Thymus (tissue), 11 donors: ENCODE measurements around the gene ACOT8. TPM values are rescaled to one million over a fixed set of nuclear protein-coding genes. Genes with fewer than 3 reads are reported as not detected.
"Not testable (repeated sequence)": the region's sequence is repeated elsewhere in the genome, so short reads cannot be mapped to it uniquely, and the experiment has no call there.

ENCODE experiments used
- DNase-seq, 9 donors: peaks; one replicate each; pipeline ENCODE4 v3.0.0-alpha.2; 2013; ENCODE audit warnings: low spot score in 9 of 9, low read depth in 6 of 9, missing footprints in 1 of 9
- H3K27ac ChIP-seq, 2 donors: one replicate each; pipeline ENCODE4 v1.5.1; 2013; ENCODE audit warnings: control low read depth in 1 of 2, low read depth in 1 of 2, low read length in 1 of 2, mild to moderate bottlenecking in 1 of 2, moderate library complexity in 1 of 2
- H3K27me3 ChIP-seq, 2 donors: one replicate each; pipeline ENCODE4 v1.5.1; 2013; ENCODE audit warnings: low read length in 1 of 2; ENCODE audit not compliant: control insufficient read depth in 2 of 2, insufficient read depth in 1 of 2
- H3K36me3 ChIP-seq, 2 donors: one replicate each; pipeline ENCODE4 v1.5.1; 2013; ENCODE audit warnings: low read length in 1 of 2, mild to moderate bottlenecking in 1 of 2, moderate library complexity in 1 of 2; ENCODE audit not compliant: control insufficient read depth in 2 of 2, insufficient read depth in 2 of 2
- H3K4me1 ChIP-seq, 2 donors: one replicate each; pipeline ENCODE4 v1.5.1; 2013; ENCODE audit warnings: low read length in 2 of 2; ENCODE audit not compliant: control insufficient read depth in 2 of 2, insufficient read depth in 2 of 2
- H3K4me3 ChIP-seq, 2 donors: one replicate each; pipeline ENCODE4 v1.5.1; 2013; ENCODE audit warnings: low read length in 2 of 2, control low read depth in 1 of 2, mild to moderate bottlenecking in 1 of 2
- H3K9me3 ChIP-seq, 2 donors: one replicate each; pipeline ENCODE4 v1.5.1; 2013; ENCODE audit warnings: low read length in 1 of 2, mild to moderate bottlenecking in 1 of 2; ENCODE audit not compliant: control insufficient read depth in 2 of 2, insufficient read depth in 1 of 2
- WGBS: extraction: QIAGEN DNeasy Blood & Tissue Kit; methylation state at CpG from one replicate; pipeline ENCODE4 v1.1.7; 2013; 5-methylcytosine and 5-hydroxymethylcytosine counted together
- polyA plus RNA-seq: library from polyadenylated mRNA; stranded (reverse); fragments of 200-250 nt; gene quantifications from one replicate; pipeline ENCODE4 v1.2.3, GENCODE V29; 2013
- total RNA-seq: library from RNA; stranded (reverse); fragments of 120-200 nt; gene quantifications from one replicate; pipeline ENCODE4 v1.2.4, GENCODE V29; 2013
- donor health status: healthy.

Gene ACOT8
- total and polyA plus RNA-seq, 2 donors = 30.1 to 32.0 TPM

DNA sequence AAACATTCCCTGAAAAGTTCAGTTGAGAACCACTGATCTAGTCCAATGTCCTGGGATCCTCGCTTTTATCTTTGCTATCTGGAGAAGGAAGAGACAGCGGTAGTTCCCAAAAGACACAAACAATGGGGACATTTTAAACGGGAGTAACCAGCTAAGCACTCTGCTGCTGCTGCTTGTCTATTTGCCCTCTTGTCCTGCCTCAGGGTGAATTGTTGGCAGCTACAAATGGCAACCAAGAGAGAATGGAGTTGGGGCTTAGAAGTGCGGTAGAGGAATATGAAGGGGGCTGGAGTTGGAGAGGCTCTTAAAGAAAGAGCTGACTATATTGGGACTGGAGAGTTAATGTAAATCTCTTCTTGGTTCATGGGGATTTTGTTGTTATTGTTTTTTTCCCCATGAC lies 17.4 kb upstream of the ACOT8 start:
- H3K4me1 ChIP-seq = no peaks in the 10 kb centered on the region
- peaks cover 20 to 26% of the 10 kb centered on the region in 2 donors for H3K36me3 ChIP-seq
- H3K27ac ChIP-seq = no peak overlapping the region
- H3K9me3 ChIP-seq = no peaks in the 10 kb centered on the region
- 93% methylated on average over 4 of the region's 4 CpGs for WGBS
- no peaks in the 10 kb centered on the region for H3K27me3 ChIP-seq
- DNase-seq = no peak
- H3K4me3 ChIP-seq = no peak overlapping the region

DNA sequence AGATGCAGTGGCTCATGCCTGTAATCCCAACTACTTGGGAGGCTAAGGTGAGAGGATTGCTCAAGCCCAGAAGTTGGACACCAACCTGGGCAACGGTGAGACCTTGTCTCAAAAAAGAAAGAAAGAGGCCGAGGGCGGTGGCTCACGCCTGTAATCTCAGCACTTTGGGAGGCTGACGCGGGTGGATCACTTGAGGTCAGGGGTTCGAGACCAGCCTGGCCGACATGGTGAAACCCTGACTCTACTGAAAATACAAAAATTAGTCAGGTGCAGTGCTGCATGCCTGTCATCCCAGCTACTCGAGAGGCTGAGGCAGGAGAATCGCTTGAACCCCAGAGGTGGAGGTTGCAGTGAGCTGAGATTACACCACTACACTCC lies 16.9 kb upstream of the ACOT8 start:
- H3K27ac ChIP-seq, DNase-seq: not testable (repeated sequence)
- 98% methylated on average over 10 of the region's 10 CpGs for WGBS

DNA sequence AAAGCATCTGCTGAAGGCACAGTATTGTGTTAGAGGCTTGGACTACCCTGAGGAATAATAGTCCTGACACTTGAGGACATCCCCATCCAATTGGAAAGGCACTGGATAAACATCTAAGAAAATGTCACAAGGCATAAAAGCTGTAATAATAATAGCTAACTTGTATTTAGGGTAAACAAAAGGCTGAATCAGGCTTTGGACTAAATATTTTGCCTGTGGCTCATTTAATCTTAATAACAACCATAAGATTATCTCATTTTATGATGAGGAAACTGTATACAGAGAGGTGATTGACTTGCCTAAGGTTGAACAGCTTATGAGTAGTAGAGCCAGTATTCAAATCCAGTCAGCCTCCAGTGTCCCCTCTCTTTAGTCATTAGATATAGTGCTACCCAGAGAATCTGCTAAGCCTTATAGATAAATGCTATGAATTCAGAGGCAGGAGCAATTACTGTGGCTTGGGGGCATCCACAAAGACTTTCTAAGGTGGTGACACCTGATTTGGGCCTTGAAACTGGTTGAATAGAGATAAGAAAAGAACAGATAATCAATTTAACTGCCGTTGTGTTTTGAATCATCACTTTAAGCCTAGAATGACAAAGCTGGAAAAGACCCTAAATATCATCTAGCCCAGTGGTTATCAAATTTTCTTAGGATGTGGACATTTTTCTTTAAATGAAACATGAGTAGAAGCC lies 16.4 kb upstream of the ACOT8 start:
- no peak overlapping the region for H3K4me3 ChIP-seq
- H3K4me1 ChIP-seq = no peaks in the 10 kb centered on the region
- no peak for DNase-seq
- peaks cover 18 to 20% of the 10 kb centered on the region in 2 donors for H3K36me3 ChIP-seq
- 96% methylated on average over 1 of the region's 1 CpG for WGBS
- H3K9me3 ChIP-seq = no peaks in the 10 kb centered on the region
- no peak overlapping the region for H3K27ac ChIP-seq
- no peaks in the 10 kb centered on the region for H3K27me3 ChIP-seq

More for the DNA sequence above, 16.9 kb upstream of the ACOT8 start:
- not testable (repeated sequence) for H3K27me3 ChIP-seq, H3K4me3 ChIP-seq, H3K9me3 ChIP-seq, H3K4me1 ChIP-seq
- peaks cover 20 to 25% of the 10 kb centered on the region in 2 donors for H3K36me3 ChIP-seq

DNA sequence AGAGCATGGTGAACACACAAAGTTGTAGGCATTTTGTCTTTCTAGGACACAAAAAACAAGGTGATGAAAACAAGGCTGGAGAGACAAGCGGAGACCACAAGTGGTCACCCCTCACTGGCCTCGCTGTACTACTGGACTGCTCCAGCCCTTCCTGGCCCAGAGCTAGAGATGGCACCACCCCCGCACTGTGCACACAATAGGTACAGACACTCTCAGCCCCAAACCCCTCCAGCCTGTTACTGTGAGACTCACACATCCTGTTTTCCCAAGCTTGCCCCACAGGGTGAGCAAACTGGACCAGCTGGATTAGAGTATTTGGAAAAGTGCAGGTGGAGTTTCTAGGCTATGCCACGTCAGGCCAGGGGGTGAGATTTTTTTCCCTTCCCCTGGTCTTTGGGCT lies 15.4 kb upstream of the ACOT8 start:
- WGBS = 97% methylated on average over 4 of the region's 4 CpGs
- peaks cover 10 to 11% of the 10 kb centered on the region in 2 donors for H3K36me3 ChIP-seq
- H3K27ac ChIP-seq = no peak overlapping the region
- H3K9me3 ChIP-seq = no peaks in the 10 kb centered on the region
- no peaks in the 10 kb centered on the region for H3K27me3 ChIP-seq
- H3K4me3 ChIP-seq = no peak overlapping the region
- H3K4me1 ChIP-seq = no peaks in the 10 kb centered on the region
- no peak for DNase-seq

DNA sequence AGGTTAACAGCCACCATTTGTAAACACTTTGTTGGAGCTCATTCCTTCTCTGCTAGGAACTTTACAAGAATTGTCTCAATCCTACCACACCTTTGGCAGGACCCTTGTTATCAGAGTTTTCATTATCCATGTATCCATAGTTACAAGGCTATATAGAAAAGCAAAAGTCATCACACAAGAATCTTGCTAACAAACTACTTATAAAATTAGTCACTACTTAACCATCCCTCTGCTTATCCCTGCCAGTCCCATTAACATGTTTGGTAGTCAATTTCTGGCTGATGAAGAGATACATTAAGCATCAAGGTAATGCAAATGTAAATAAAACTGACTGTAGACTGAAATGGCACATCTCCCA lies 10.6 kb upstream of the ACOT8 start:
- Histone ChIP-seq H3K27me3 (no peaks in the 10 kb centered on the region), H3K4me3 (no peak overlapping the region), H3K36me3 (no peaks in the 10 kb centered on the region), H3K27ac (no peak overlapping the region), H3K4me1 (no peaks in the 10 kb centered on the region), H3K9me3 (no peaks in the 10 kb centered on the region)
- DNase-seq = no peak

DNA sequence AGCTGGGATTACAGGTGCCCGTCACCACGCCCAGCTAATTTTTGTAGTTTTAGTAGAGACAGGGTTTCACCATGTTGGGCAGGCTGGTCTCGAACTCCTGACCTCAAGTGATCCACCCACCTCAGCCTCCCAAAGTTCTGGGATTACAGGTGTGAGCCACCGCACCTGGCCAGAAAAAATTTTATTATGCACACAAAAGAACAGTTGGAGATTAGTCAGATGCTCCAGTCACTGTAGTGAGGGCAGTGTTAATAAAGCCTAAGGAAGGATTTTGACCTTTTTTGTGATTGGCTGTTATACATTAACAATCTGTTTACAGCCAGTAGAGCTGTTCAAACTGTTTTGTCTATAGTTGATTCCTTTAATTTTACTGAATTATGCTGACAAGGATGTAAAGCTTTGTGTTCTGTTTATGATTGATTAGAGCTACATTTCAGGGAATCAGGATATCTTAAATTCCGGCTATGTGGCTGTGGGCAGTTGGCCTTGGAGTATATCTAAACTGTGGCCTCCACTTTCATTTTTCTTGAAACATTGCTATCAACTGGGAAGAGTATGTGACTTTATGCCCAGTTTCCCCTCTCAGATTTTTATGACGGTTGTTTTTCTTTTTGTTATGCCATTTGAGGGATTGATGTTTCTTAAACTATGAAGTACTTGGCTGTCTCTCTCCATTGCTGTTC lies 10.1 kb upstream of the ACOT8 start:
- Histone ChIP-seq H3K4me3 (no peak overlapping the region), H3K4me1 (no peaks in the 10 kb centered on the region), H3K36me3 (no peaks in the 10 kb centered on the region), H3K27ac (no peak overlapping the region), H3K27me3 (no peaks in the 10 kb centered on the region), H3K9me3 (no peaks in the 10 kb centered on the region)
- 97% methylated on average over 6 of the region's 6 CpGs for WGBS
- DNase-seq = no peak

DNA sequence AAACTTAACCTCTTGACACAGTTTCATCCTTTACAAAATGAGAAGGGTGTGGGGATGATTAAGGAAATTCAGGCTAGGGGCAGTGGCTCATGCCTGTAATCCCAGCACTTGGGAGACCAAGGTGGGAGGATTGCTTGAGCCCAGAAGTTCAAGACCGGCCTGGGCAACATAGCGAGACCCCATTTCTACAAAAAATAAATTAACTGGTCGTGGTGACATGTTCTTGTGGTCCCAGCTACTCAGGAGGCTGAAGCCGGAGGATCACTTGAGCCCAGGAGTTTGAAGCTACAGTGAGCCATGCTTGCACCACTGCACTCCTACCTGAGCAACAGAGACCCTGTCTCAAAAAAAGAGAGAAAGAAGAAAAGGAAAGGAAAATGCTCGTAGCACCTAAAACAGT lies 9.3 kb upstream of the ACOT8 start:
- H3K4me1 ChIP-seq = no peaks in the 10 kb centered on the region
- no peaks in the 10 kb centered on the region for H3K36me3 ChIP-seq
- H3K4me3 ChIP-seq = no peak overlapping the region
- H3K9me3 ChIP-seq = no peaks in the 10 kb centered on the region
- DNase-seq = no peak
- H3K27me3 ChIP-seq = no peaks in the 10 kb centered on the region
- no peak overlapping the region for H3K27ac ChIP-seq
- WGBS = over 99% methylated on average over 5 of the region's 5 CpGs

DNA sequence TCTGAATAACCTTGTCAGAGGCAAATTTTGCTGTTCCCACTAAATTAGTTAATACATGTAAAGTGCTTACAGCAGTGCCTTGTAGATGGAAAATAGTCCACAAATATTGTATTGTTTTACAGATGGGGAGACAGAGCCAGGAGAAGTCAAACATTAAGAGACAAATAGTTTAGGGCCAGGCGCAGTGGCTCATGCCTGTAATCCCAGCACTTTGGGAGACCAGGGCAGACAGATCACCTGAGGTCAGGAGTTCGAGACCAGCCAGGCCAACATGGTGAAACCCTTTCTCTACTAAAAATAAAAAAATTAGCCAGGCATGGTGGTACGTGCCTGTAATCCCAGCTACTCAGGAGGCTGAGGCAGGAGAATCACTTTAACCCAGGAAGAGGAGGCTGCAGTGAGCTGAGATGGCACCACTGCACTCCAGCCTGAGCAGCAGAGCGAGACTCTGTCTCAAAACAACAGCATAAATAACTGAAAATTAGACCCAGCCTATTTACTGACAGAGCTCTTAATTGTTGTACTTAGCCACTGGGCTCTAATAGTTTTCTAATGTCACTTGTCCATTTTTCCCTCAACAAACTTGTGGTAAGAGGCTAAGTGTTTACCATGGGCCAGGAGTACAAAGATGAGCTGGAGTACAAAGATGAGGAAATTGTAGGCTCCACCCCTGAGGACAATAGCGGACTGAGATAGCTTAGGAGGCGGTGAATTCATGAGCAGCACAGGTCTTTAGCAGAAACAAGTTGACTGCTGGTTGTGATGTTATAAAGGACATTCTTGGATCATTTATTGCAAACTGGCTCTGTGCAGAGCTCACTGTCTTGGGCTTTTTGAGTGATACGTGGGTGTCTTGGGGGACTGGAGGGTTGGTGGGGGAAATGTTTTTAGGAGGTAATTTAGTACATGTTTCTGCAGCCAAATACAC lies 6.6 kb upstream of the ACOT8 start:
- Histone ChIP-seq H3K36me3 (no peaks in the 10 kb centered on the region), H3K9me3 (no peaks in the 10 kb centered on the region), H3K27ac (no peak overlapping the region), H3K4me1 (peaks cover 0 to 2% of the 10 kb centered on the region in 2 donors), H3K4me3 (no peak overlapping the region), H3K27me3 (no peaks in the 10 kb centered on the region)
- no peak for DNase-seq
- 98% methylated on average over 7 of the region's 7 CpGs for WGBS
